Measurements from ENCODE around the gene NUP210. TPM values are rescaled to one million over a fixed set of nuclear protein-coding genes. Genes with fewer than 3 reads are reported as not detected.

NUP210 gene
- polyA plus RNA-seq, 1 experiment, result 0.32 TPM

DNA sequence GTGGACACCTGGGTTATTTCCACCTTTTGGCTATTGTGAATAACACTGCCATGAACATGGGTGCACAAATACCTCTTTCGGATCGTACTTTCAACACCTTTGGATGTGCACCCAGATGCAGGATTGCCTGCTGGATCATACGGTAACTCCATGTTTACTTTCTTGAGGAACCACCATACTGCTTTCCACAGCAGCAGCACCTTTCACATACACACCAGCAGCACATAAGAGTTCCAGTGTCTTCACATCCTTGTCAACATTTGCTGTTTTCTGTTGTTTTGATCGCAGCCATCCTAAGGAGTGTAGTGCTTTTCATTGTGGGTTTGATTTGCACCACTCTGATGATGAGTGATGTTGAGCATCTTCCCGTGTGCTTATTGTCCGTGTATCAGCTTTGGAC is 51.3 kb downstream of the NUP210 start:
- peaks cover 5% of the 10 kb centered on the region; the same call in 1 of the 2 replicates for H3K27me3 ChIP-seq (ENCODE audit: control insufficient read depth, insufficient read depth, low read length)
- H3K36me3 ChIP-seq (ENCODE audit: control insufficient read depth, insufficient read depth, low read length), result no peaks in the 10 kb centered on the region
- TF ChIP-seq, protein P1, sequence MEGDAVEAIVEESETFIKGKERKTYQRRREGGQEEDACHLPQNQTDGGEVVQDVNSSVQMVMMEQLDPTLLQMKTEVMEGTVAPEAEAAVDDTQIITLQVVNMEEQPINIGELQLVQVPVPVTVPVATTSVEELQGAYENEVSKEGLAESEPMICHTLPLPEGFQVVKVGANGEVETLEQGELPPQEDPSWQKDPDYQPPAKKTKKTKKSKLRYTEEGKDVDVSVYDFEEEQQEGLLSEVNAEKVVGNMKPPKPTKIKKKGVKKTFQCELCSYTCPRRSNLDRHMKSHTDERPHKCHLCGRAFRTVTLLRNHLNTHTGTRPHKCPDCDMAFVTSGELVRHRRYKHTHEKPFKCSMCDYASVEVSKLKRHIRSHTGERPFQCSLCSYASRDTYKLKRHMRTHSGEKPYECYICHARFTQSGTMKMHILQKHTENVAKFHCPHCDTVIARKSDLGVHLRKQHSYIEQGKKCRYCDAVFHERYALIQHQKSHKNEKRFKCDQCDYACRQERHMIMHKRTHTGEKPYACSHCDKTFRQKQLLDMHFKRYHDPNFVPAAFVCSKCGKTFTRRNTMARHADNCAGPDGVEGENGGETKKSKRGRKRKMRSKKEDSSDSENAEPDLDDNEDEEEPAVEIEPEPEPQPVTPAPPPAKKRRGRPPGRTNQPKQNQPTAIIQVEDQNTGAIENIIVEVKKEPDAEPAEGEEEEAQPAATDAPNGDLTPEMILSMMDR (IDR thresholded peaks at IDR 0.05; ENCODE audit: insufficient read depth, low read depth, low read length), result no peak
- no peak overlapping the region for H3K4me3 ChIP-seq (ENCODE audit: low read depth, low read length)
- POLR2A ChIA-PET, result no interaction called here
- no peak for DNase-seq (ENCODE audit: low read depth)
- CTCF ChIA-PET, result no interaction called here

- DNase-seq (ENCODE audit: low read depth), result no peak
- POLR2A ChIA-PET, result no interaction called here
- TF ChIP-seq, protein P1 (IDR thresholded peaks at IDR 0.05; ENCODE audit: insufficient read depth, low read depth, low read length), result no peak
- no peak overlapping the region for H3K4me3 ChIP-seq (ENCODE audit: low read depth, low read length)
- CTCF ChIA-PET, result interaction anchor here (0.7 kb wide), 1 partner anchor 1460 kb away, joined by 4 read pairs; no protein-coding TSS in a partner anchor
- no peaks in the 10 kb centered on the region for H3K36me3 ChIP-seq (ENCODE audit: control insufficient read depth, insufficient read depth, low read length)
- H3K27me3 ChIP-seq (ENCODE audit: control insufficient read depth, insufficient read depth, low read length), result peaks cover 3% of the 10 kb centered on the region; the same call in 1 of the 2 replicates
These were observed 52.4 kb downstream of the NUP210 start for GRCh38 chr3:13367728-13368127.

DNA sequence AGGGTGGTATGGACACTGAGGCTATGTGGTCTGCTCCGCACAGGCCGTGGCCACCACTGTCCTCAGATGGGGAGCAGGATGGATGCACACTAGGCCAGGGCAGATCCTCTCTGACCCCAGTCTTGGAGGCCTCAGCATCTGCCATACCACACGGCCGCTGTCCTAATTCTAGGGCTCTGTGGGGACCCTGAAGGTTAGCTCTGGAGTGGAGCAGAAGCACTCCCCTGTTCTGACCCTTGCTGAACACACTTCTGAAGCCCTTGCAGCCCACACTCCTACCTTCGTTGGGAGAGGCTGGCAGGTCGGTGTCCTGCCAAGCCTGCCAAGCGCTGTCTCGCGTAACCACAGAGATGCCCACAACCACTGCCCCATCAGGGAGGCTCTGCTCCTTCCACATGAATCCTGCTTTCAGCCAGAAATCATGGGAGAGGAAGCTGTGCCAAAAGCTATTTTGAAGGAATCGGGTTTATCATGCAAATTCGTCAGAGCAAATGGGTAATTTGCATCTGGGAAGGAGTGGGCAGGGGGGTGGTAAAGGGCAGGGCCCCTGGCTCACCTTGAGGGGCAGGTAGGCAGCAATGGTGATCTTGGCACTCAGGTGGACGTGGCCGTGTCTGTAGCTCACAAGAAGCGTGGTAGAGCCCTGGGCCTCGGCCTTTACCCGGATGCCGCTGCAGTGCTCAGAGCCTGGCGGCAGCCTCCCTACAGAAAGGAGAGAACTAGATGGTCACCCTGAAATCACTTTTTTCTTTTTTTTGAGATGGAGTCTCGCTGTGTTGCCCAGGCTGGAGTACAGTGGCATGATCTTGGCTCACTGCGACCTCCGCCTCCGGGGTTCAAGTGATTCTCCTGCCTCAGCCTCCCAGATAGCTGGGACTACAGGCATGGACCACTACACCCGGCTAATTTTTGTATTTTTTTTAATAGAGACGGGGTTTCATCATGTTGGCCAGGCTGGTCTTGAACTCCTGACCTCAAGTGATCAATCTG is 54.4 kb downstream of the NUP210 start:
- ChIA-PET CTCF (interaction anchor here (1.0 to 1.4 kb wide), 3 partner anchors 10 to 22 kb away, joined by 3 to 4 read pairs (median 3); no protein-coding TSS in a partner anchor), POLR2A (no interaction called here)
- no peak overlapping the region for H3K4me3 ChIP-seq (ENCODE audit: low read depth, low read length)
- peaks cover 3% of the 10 kb centered on the region; the same call in 1 of the 2 replicates for H3K27me3 ChIP-seq (ENCODE audit: control insufficient read depth, insufficient read depth, low read length)
- TF ChIP-seq, protein P1 (IDR thresholded peaks at IDR 0.05; ENCODE audit: insufficient read depth, low read depth, low read length), result no peak
- DNase-seq (ENCODE audit: low read depth), result no peak
- no peaks in the 10 kb centered on the region for H3K36me3 ChIP-seq (ENCODE audit: control insufficient read depth, insufficient read depth, low read length)

GRCh38 chr3:13364602-13365271 is 55.4 kb downstream of the NUP210 start:
- POLR2A ChIA-PET, result no interaction called here
- TF ChIP-seq, protein P1 (IDR thresholded peaks at IDR 0.05; ENCODE audit: insufficient read depth, low read depth, low read length), result no peak
- Histone ChIP-seq H3K36me3 (ENCODE audit: control insufficient read depth, insufficient read depth, low read length) (no peaks in the 10 kb centered on the region), H3K4me3 (ENCODE audit: low read depth, low read length) (no peak overlapping the region), H3K27me3 (ENCODE audit: control insufficient read depth, insufficient read depth, low read length) (peaks cover 3% of the 10 kb centered on the region; the same call in 1 of the 2 replicates)
- CTCF ChIA-PET, result interaction anchor here (0.8 to 1.4 kb wide), 3 partner anchors 9 to 16 kb away, joined by 3 to 4 read pairs (median 3); no protein-coding TSS in a partner anchor
- no peak for DNase-seq (ENCODE audit: low read depth)

DNA sequence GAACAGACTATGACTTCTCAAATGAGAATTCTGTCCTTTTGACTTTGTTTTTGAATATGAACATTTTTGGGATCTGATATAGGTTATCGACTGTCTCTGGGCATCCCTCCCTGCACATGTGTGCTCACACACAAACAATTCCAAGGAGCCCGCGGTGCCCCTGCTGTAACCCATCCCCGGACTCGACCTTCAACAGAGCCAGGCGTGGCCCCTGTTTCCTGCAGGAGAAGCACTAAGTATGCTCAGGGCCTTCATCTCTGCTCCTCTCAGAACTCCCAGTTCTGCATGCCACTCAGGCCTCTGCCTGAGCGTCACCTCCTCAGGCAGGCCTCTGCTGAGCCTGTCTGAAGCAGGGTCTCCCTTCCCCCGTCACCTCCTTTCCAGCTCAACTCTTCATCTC is 57.6 kb downstream of the NUP210 start:
- ChIA-PET POLR2A (no interaction called here), CTCF (interaction anchor here (0.8 to 2.1 kb wide), 4 partner anchors 9 to 90 kb away, joined by 3 to 9 read pairs (median 4); no protein-coding TSS in a partner anchor)
- no peak for DNase-seq (ENCODE audit: low read depth)
- TF ChIP-seq, protein P1 (IDR thresholded peaks at IDR 0.05; ENCODE audit: insufficient read depth, low read depth, low read length), result no peak
- H3K36me3 ChIP-seq (ENCODE audit: control insufficient read depth, insufficient read depth, low read length), result no peaks in the 10 kb centered on the region
- H3K4me3 ChIP-seq (ENCODE audit: low read depth, low read length), result no peak overlapping the region
- no peaks in the 10 kb centered on the region; the same call in 1 of the 2 replicates for H3K27me3 ChIP-seq (ENCODE audit: control insufficient read depth, insufficient read depth, low read length)
